ENCODE results near the gene OPN1MW. TPM values are rescaled to one million over a fixed set of nuclear protein-coding genes. Genes with fewer than 3 reads are reported as not detected.
"Not testable (repeated sequence)": the region's sequence is repeated elsewhere in the genome, so short reads cannot be mapped to it uniquely, and the experiment has no call there.

OPN1MW gene
- total and polyA plus RNA-seq, 10 of the 15 experiments (the other 5 are each of a cell fraction or from before 2014, with no cell fraction given) = not detected

GRCh38 chrX:154164902-154165301 lies 17.5 kb upstream of the OPN1MW start:
- H3K4me3 ChIP-seq; H2AFZ ChIP-seq (ENCODE audit: control insufficient read depth, low read depth, low read length); H3K27ac ChIP-seq (ENCODE audit: control insufficient read depth, insufficient read depth); POLR2A ChIA-PET; in situ Hi-C loops (cut with MboI); DNase-seq (ENCODE audit: low read depth, low spot score); FAIRE-seq; H3K27me3 ChIP-seq (replicated peaks in 1 of 2; ENCODE audit: control insufficient read depth in 2 of 2, insufficient read depth in 2 of 2, low read length in 1 of 2); H3K9me3 ChIP-seq (replicated peaks; ENCODE audit: control insufficient read depth, insufficient read depth, low read length); SMC1A ChIA-PET (ENCODE audit: uncharacterized antibody, unreplicated experiment); H3K4me1 ChIP-seq (ENCODE audit: control insufficient read depth, insufficient read depth, low read length); intact Hi-C loops (cut with micrococcal nuclease; ENCODE audit: unreplicated experiment); RAD21 ChIA-PET (ENCODE audit: unreplicated experiment); H4K20me1 ChIP-seq (ENCODE audit: control insufficient read depth, insufficient read depth); CTCF ChIA-PET; ATAC-seq; H3K4me2 ChIP-seq (ENCODE audit: control insufficient read depth, insufficient read depth); H3K36me3 ChIP-seq (ENCODE audit: control insufficient read depth in 2 of 2, insufficient read depth in 2 of 2, low read length in 1 of 2); H3K79me2 ChIP-seq (ENCODE audit: control insufficient read depth, insufficient read depth, low read length); BruUV-seq (replicated peaks); H3K9ac ChIP-seq (ENCODE audit: control insufficient read depth, insufficient read depth, low read length): not testable (repeated sequence)
- no CpG with 5 or more reads among the region's 8 CpGs for WGBS (ENCODE audit: insufficient coverage, insufficient replicate concordance, low lambda C conversion rate, missing lambda C conversion rate)

- H3K4me3 ChIP-seq; FAIRE-seq; CTCF ChIA-PET; H3K9ac ChIP-seq (ENCODE audit: control insufficient read depth, insufficient read depth, low read length); H3K9me3 ChIP-seq (replicated peaks; ENCODE audit: control insufficient read depth, insufficient read depth, low read length); POLR2A ChIA-PET; DNase-seq (ENCODE audit: low read depth, low spot score); RAD21 ChIA-PET (ENCODE audit: unreplicated experiment); in situ Hi-C loops (cut with MboI); H2AFZ ChIP-seq (ENCODE audit: control insufficient read depth, low read depth, low read length); H3K4me1 ChIP-seq (ENCODE audit: control insufficient read depth, insufficient read depth, low read length); SMC1A ChIA-PET (ENCODE audit: uncharacterized antibody, unreplicated experiment); H3K4me2 ChIP-seq (ENCODE audit: control insufficient read depth, insufficient read depth); H4K20me1 ChIP-seq (ENCODE audit: control insufficient read depth, insufficient read depth); H3K27ac ChIP-seq (ENCODE audit: control insufficient read depth, insufficient read depth); H3K79me2 ChIP-seq (ENCODE audit: control insufficient read depth, insufficient read depth, low read length); BruUV-seq (replicated peaks); H3K27me3 ChIP-seq (replicated peaks in 1 of 2; ENCODE audit: control insufficient read depth in 2 of 2, insufficient read depth in 2 of 2, low read length in 1 of 2); intact Hi-C loops (cut with micrococcal nuclease; ENCODE audit: unreplicated experiment); H3K36me3 ChIP-seq (ENCODE audit: control insufficient read depth in 2 of 2, insufficient read depth in 2 of 2, low read length in 1 of 2); ATAC-seq: not testable (repeated sequence)
- no CpG with 5 or more reads among the region's 13 CpGs for WGBS (ENCODE audit: insufficient coverage, insufficient replicate concordance, low lambda C conversion rate, missing lambda C conversion rate)
These were observed 14.0 kb upstream of the OPN1MW start for GRCh38 chrX:154168384-154168783.

- RAD21 ChIA-PET (ENCODE audit: unreplicated experiment); intact Hi-C loops (cut with micrococcal nuclease; ENCODE audit: unreplicated experiment); H3K79me2 ChIP-seq (ENCODE audit: control insufficient read depth, insufficient read depth, low read length); H4K20me1 ChIP-seq (ENCODE audit: control insufficient read depth, insufficient read depth); H3K27ac ChIP-seq (ENCODE audit: control insufficient read depth, insufficient read depth); POLR2A ChIA-PET; H3K36me3 ChIP-seq (ENCODE audit: control insufficient read depth in 2 of 2, insufficient read depth in 2 of 2, low read length in 1 of 2); H3K27me3 ChIP-seq (replicated peaks in 1 of 2; ENCODE audit: control insufficient read depth in 2 of 2, insufficient read depth in 2 of 2, low read length in 1 of 2); FAIRE-seq; H2AFZ ChIP-seq (ENCODE audit: control insufficient read depth, low read depth, low read length); SMC1A ChIA-PET (ENCODE audit: uncharacterized antibody, unreplicated experiment); H3K4me3 ChIP-seq; H3K9ac ChIP-seq (ENCODE audit: control insufficient read depth, insufficient read depth, low read length); BruUV-seq (replicated peaks); CTCF ChIA-PET; DNase-seq (ENCODE audit: low read depth, low spot score); in situ Hi-C loops (cut with MboI); H3K9me3 ChIP-seq (replicated peaks; ENCODE audit: control insufficient read depth, insufficient read depth, low read length); H3K4me2 ChIP-seq (ENCODE audit: control insufficient read depth, insufficient read depth); H3K4me1 ChIP-seq (ENCODE audit: control insufficient read depth, insufficient read depth, low read length): not testable (repeated sequence)
- no CpG with 5 or more reads among the region's 11 CpGs for WGBS (ENCODE audit: insufficient coverage, insufficient replicate concordance, low lambda C conversion rate, missing lambda C conversion rate)
- ATAC-seq = peak; percentile 80
These were observed 9.9 kb upstream of the OPN1MW start for GRCh38 chrX:154172535-154172943.

- H3K27ac ChIP-seq (ENCODE audit: control insufficient read depth, insufficient read depth); H4K20me1 ChIP-seq (ENCODE audit: control insufficient read depth, insufficient read depth); DNase-seq (ENCODE audit: low read depth, low spot score); ATAC-seq; BruUV-seq (replicated peaks); FAIRE-seq; POLR2A ChIA-PET; H2AFZ ChIP-seq (ENCODE audit: control insufficient read depth, low read depth, low read length); H3K9me3 ChIP-seq (replicated peaks; ENCODE audit: control insufficient read depth, insufficient read depth, low read length); CTCF ChIA-PET; SMC1A ChIA-PET (ENCODE audit: uncharacterized antibody, unreplicated experiment); in situ Hi-C loops (cut with MboI); H3K4me1 ChIP-seq (ENCODE audit: control insufficient read depth, insufficient read depth, low read length); H3K4me3 ChIP-seq; H3K27me3 ChIP-seq (replicated peaks in 1 of 2; ENCODE audit: control insufficient read depth in 2 of 2, insufficient read depth in 2 of 2, low read length in 1 of 2); H3K4me2 ChIP-seq (ENCODE audit: control insufficient read depth, insufficient read depth); RAD21 ChIA-PET (ENCODE audit: unreplicated experiment); H3K79me2 ChIP-seq (ENCODE audit: control insufficient read depth, insufficient read depth, low read length); H3K36me3 ChIP-seq (ENCODE audit: control insufficient read depth in 2 of 2, insufficient read depth in 2 of 2, low read length in 1 of 2); H3K9ac ChIP-seq (ENCODE audit: control insufficient read depth, insufficient read depth, low read length); intact Hi-C loops (cut with micrococcal nuclease; ENCODE audit: unreplicated experiment): not testable (repeated sequence)
- WGBS (ENCODE audit: insufficient coverage, insufficient replicate concordance, low lambda C conversion rate, missing lambda C conversion rate) = no CpG with 5 or more reads among the region's 10 CpGs
These were observed 8.0 kb upstream of the OPN1MW start for GRCh38 chrX:154174356-154174755.

Measured in GM12878 (cell line).